MCF 10A (cell line): ENCODE data around the gene THAP2. TPM values are rescaled to one million over a fixed set of nuclear protein-coding genes. Genes with fewer than 3 reads are reported as not detected.

Source experiments
- Bru-seq: library from RNA; stranded (reverse); fragments of 400-500 nt; gene quantifications from one replicate; lab custom pipeline; 2021; lab: Mats Ljungman, UMichigan
- BruChase-seq, 2 experiments: library from RNA; stranded (reverse); fragments of 400-500 nt; gene quantifications; one replicate each; lab custom pipeline; 2021; lab: Mats Ljungman, UMichigan
- BruUV-seq: library from RNA; stranded (reverse); fragments of 400-500 nt; replicated peaks from 2 replicates; lab custom pipeline; 2021; lab: Mats Ljungman, UMichigan
- CTCF ChIA-PET: fragments of 300-600 bp; sonication (Branson Sonifier 250); formaldehyde crosslinking; extraction: SDS; loops from one replicate; lab custom pipeline; 2021; ENCODE audit warnings: antibody characterized with exemption, inconsistent platforms; lab: Yijun Ruan, JAX
- POLR2A ChIA-PET: fragments of 300-600, 350-650 bp; sonication (Branson Sonifier 250); formaldehyde crosslinking; extraction: SDS; loops from one replicate; lab custom pipeline; 2020; ENCODE audit warnings: antibody characterized with exemption, inconsistent platforms; lab: Yijun Ruan, JAX
- DNase-seq: peaks from one replicate; pipeline ENCODE4 v3.0.0-alpha.2; 2018; ENCODE audit not compliant: unreplicated experiment
- H3K27ac Mint-ChIP-seq: one replicate; pipeline ENCODE4 v1.8.0; 2022; ENCODE audit warnings: mild to moderate bottlenecking, low read depth, mixed read lengths; ENCODE audit not compliant: unreplicated experiment
- H3K27me3 Mint-ChIP-seq: one replicate; pipeline ENCODE4 v1.8.0; 2022; ENCODE audit warnings: mixed read lengths; ENCODE audit not compliant: insufficient read depth, unreplicated experiment
- H3K36me3 Mint-ChIP-seq: one replicate; pipeline ENCODE4 v1.8.0; 2022; ENCODE audit warnings: mild to moderate bottlenecking, moderate library complexity, mixed read lengths; ENCODE audit not compliant: insufficient read depth, unreplicated experiment
- H3K4me1 Mint-ChIP-seq: one replicate; pipeline ENCODE4 v1.8.0; 2022; ENCODE audit warnings: mixed read lengths; ENCODE audit not compliant: insufficient read depth, unreplicated experiment
- H3K4me3 Mint-ChIP-seq: one replicate; pipeline ENCODE4 v1.8.0; 2022; ENCODE audit warnings: mild to moderate bottlenecking, moderate library complexity, mixed read lengths; ENCODE audit not compliant: unreplicated experiment
- H3K9me3 Mint-ChIP-seq: one replicate; pipeline ENCODE4 v1.8.0; 2022; ENCODE audit warnings: mixed read lengths; ENCODE audit not compliant: unreplicated experiment
- CTCF ChIP-seq: fragments of 200-600 bp; IDR thresholded peaks from one replicate; pipeline ENCODE4 v1.8.0; 2022; ENCODE audit warnings: antibody characterized with exemption, mild to moderate bottlenecking; ENCODE audit not compliant: unreplicated experiment
- intact Hi-C: fragments of 100-400 bp; cut with micrococcal nuclease; formaldehyde crosslinking; loops from 2 replicates; pipeline ENCODE4 v1.14.1; 2022
- long read RNA-seq: library from polyadenylated mRNA; stranded (forward); transcript quantifications from one replicate; pipeline ENCODE4 v2.0.0, GENCODE V29; 2022
- total RNA-seq: library from RNA; stranded (reverse); gene quantifications from 2 replicates; pipeline ENCODE4 v1.2.3, GENCODE V29; 2022

The THAP2 gene
- total RNA-seq (12.6 and 13.0 TPM in 2 replicates), Bru-seq, nascent RNA (percentile 74 among the genes with signal in this experiment), BruChase-seq, experiment 1, labeled RNA remaining after a 6-hour chase (percentile 91 among the genes with signal in this experiment), BruChase-seq, experiment 2, labeled RNA remaining after a 2-hour chase (percentile 81 among the genes with signal in this experiment)
- long read RNA-seq, full-length matches to known transcripts, result 26 of 32 reads
- long read RNA-seq, partial matches to known transcripts, result 0 of 32 reads
- long read RNA-seq, other reads (novel, unspliced or antisense), result 6 of 32 reads

GRCh38 chr12:71663561-71664410 lies at the start of gene THAP2, which contains the start of gene ZFC3H1:
Gene THAP2 (plus strand): TSS chr12:71664301. CDS start chr12:71664510, 209 bp downstream.
Gene ZFC3H1 (minus strand): TSS chr12:71663848. CDS start chr12:71663610, 238 bp downstream.
- TF ChIP-seq CTCF, result peak; percentile 9
- intact Hi-C loops, result loop anchor here (1.0 to 10.0 kb wide), 5 partner anchors 23 to 181 kb away; partner anchors contain the start of genes RAB21 and TMEM19
- Mint-ChIP-seq H3K4me1 (peaks cover 31% of the 10 kb centered on the region), H3K9me3 (no peaks in the 10 kb centered on the region), H3K27ac (peak within 1 kb of the TSS; percentile 100), H3K36me3 (peaks cover 18% of the 10 kb centered on the region), H3K27me3 (no peaks in the 10 kb centered on the region), H3K4me3 (peak within 1 kb of the TSS; percentile 100)
- peak; percentile 99 for DNase-seq
- BruUV-seq, result no TSS peak
- ChIA-PET CTCF (interaction anchor here (0.7 to 6.6 kb wide), 11 partner anchors 8 to 110 kb away, joined by 3 to 76 read pairs (median 4); partner anchors contain the start of gene TMEM19), POLR2A (interaction anchor here (0.6 to 10.5 kb wide), 35 partner anchors 9 to 1925 kb away, joined by 3 to 258 read pairs (median 6); partner anchors contain the start of genes RAB21, RAB3IP, TBC1D15 and TMEM19)

GRCh38 chr12:71621938-71622337 lies 42.2 kb upstream of the THAP2 start:
- Mint-ChIP-seq H3K27ac (no peak overlapping the region), H3K9me3 (no peaks in the 10 kb centered on the region), H3K36me3 (peaks cover 98% of the 10 kb centered on the region), H3K4me1 (peaks cover 10% of the 10 kb centered on the region), H3K27me3 (no peaks in the 10 kb centered on the region), H3K4me3 (no peak overlapping the region)
- no TSS peak for BruUV-seq
- ChIA-PET POLR2A (no interaction called here), CTCF (interaction anchor here (0.7 to 1.3 kb wide), 3 partner anchors 15 to 125 kb away, joined by 3 to 6 read pairs (median 5); no protein-coding TSS in a partner anchor)
- no peak for TF ChIP-seq CTCF
- no peak for DNase-seq
- intact Hi-C loops, result no loop called here

GRCh38 chr12:71625476-71625875 lies 38.6 kb upstream of the THAP2 start:
- intact Hi-C loops, result no loop called here
- Mint-ChIP-seq H3K4me1 (peaks cover 10% of the 10 kb centered on the region), H3K27ac (no peak overlapping the region), H3K27me3 (no peaks in the 10 kb centered on the region), H3K9me3 (no peaks in the 10 kb centered on the region), H3K4me3 (no peak overlapping the region), H3K36me3 (peaks cover 93% of the 10 kb centered on the region)
- no peak for DNase-seq
- POLR2A ChIA-PET, result interaction anchor here (0.6 to 1.4 kb wide), 5 partner anchors 10 to 39 kb away, joined by 3 to 4 read pairs (median 3); partner anchors contain the start of genes THAP2 and ZFC3H1
- CTCF ChIA-PET, result interaction anchor here (0.8 to 1.2 kb wide), 3 partner anchors 9 to 122 kb away, joined by 4 to 7 read pairs (median 4); no protein-coding TSS in a partner anchor
- no TSS peak for BruUV-seq
- no peak for TF ChIP-seq CTCF
